HG03565 (cell line): ENCODE data around the gene GPR152.

ENCODE experiments used
- ATAC-seq: cut with Tn5 transposase; IDR thresholded peaks from one replicate; pipeline ENCODE4 v1.9.1; 2021; ENCODE audit warnings: mild to moderate bottlenecking, moderate library complexity; ENCODE audit not compliant: unreplicated experiment

The GPR152 gene

DNA sequence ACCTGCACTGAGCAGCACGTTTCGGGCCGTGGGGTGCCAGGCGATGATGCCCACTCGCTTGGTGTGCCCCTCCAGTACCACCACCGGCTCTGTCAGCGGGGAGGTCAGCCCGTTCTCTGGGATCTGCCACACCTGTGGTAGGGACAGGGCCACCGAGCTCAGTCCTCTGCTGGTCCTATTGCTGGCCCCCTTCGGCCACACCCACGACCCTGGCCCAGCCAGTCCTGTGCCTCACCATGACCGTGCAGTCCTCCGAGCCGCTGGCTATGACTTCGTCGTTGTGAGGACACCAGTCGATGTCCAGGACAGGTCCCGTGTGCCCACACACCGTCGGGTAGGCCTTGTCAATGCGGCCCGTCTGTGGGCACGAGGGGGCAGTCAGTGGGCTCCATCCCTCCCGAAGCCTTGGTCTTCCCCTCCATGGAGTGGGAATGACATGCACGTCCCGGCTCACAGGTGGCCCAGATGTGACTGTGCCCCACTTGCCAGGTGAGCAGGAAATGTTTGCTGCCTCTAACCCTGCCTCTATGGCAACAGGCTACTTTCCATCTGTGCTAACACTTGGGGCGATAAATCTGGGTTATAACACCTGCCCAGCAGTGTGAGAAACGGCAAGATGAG is 10.7 kb downstream of the GPR152 start:
- ATAC-seq, result no peak

DNA sequence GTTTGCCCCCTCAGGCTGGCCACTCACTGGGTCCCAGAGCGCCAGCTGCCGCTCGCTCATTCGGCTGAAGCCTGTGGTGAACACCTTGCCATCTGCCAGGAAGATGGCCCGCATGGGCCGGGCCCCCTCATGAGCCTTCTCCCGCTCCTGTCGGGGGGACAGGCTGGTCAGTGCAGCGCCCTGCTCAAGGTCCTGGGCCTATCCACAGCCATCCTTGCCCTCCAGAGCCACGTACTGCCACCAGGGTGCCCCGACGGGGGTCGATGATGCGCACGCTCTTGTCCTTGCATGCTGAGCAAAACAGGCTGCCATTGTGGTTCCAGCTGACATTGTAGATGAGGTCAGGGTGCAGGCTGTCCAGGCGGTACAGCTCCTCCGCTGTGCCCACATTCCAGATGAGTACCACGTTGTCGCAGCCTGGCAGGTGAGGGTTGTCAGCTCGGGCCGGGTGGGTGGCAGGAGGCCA is 11.4 kb downstream of the GPR152 start:
- ATAC-seq, result no peak

DNA sequence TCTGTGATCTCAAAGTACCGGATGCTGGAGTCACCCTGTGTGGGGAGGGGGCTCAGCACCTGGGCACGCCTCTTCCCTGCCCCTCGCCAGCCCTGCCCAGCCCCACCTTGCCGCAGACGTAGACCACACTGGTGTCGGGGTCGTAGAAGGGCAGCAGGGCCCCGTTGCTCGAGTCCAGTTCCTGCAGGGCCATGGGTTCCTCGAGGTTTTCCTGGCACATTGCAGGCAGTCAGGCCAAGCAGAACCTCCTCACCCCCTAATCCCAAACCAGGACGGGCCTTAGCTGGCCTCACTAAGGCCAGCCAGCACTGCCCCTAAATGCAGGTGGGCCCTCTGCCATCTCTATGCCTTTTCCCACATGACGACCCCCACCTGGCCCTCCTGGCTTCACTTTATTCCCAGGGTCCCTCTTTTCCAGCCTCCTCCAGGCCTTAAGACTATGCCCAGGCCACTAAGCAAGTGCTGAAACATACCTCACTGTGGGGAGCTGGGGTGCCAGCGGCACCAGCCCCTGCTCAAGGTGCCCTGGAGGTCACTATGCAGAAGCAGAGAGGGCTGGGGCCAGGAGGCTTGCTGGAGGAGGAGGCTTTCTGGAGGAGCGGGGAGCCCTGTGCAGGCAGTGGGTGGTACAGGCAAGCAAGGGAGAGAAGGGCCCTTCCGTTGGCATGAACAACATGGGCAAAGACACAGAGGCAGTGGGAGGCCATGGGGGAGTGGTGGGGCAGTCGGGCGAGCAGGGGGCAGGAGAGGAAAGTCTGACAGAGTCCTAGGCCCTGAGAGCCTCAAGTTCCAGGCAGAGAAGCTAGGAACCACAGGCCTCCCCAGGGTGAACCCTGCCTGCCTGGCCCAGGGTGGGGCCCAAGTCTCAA is 12.1 kb downstream of the GPR152 start:
- no peak for ATAC-seq

DNA sequence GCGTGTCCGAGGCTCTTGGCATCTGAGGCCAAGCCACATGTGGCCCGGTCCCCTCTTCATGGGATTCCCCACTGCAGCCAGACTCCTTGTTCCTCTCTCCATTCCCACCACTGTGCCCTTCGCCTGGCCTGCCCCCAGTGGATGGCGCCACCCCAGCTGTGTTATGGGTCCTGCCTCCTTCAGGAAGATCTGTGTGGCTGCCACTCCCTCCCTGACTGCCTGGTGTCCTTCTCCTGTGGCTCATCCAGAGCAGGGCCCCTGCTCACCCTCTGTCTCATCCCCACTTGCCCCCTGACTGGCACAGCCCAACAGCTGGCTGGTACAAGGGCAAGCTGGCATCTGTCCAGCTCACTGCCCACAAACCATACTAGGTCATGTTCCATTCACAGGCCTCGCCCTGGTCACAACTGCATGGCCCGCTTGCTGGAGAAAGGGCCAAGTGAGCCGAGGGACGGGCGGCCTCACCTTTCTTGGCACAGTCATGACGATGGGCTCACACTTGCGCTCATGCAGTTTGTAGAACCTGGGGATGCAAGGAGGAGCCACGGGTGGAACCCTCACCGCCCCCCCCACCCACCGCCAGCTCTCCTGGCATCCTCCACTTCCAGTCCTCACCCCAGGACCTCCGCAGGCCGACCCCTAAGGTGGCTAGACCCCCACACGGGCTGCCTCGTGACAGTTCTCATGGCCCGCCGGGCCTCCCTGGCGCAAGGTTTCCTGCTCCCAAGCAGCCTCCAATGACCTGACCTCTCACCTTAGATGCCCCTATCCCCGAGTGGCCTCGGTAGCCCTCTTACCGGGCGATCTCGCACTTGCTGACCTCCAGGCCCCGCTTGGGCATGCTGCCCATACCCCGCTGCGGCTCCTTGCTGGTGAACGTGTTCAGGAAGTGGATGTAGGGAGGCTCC is 13.0 kb downstream of the GPR152 start:
- no peak for ATAC-seq

DNA sequence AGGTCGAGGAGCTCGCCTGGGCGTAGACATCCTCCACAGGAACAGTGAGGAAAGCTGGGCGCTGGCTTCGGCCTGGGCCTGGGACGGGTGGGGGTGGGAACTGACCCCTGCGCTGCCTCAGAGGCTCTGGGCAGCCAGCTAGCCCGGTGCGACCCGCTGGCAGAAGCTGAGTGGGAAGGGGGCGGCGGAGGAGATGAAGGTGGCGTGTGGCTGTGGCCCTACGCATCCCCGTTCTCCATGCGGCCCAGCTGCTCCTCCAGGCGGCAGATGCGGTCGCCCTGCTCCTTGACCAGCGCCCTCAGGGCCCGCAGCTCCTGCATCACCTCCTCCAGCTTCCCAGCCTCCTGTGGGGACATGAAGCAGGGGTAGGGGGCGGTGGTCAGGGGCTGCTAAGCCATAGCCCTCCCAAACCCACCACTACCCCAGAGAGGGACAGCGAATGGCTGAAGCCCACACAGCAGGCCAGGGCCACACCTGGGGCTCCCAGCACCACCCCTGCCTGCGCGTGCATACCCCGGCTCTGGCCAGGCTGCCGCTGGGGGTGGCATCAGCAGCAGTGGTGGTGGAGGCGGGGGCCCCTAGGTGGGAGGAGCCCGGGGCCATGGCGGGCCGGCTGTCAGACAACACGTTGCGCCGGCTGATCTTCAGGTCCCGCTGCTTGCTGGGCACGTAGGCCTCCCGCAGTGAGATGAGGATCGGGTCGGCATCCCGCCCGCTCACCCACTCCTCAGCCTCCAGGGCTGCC is 14.2 kb downstream of the GPR152 start:
- no peak for ATAC-seq

DNA sequence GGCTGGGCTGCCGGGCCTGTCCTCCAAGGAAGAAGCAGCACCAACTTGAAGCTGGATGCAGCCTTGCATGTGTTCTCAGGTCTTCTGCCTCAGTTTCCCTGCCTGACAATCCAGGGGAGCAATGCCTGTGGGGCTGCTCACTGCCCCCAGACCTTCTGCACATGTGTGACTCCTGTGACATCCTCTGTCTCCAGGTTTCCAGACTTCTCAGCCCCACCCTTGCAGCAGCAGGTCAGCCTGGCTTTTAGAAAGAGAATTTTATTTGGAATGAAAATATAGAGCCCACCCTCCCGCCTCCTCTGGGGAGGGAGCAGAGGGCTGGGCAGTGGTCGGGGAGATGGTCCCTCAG is 14.7 kb downstream of the GPR152 start:
- no peak for ATAC-seq

DNA sequence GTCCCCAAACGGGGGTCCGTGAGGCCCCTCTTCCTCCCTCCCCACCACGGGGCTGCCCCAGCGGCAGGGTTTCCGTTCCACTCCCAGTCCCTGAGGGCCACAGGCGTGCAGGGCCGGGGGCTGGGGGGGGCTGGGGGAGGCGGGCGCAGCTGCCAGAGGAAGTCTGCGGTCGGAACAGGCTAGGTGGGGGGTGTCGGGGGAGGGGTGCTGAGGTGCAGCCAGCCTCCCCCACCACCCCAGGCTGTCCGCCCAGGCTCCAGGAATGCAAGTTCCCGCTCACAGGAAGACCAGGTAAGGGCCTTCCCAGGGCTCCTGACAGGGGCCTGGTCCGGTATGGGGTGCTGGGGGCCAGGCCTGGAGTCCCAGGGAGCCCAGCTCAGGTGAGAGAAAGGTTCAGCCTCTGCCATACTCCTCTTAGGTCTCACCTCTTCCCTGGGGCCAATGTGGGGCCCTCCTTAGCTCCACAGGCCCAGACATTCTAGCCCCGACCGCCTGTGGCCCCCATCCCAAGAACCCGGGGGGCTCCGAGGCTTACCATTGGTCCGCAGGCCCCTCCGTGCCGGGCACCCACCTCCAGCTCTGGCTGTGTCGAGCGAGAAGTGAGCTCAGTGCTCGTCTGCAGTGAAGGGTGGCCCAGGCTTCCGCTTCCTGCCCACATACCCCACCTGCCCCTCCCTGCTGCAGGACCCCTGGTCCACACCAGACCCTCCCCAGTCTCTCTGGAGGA is 15.3 kb downstream of the GPR152 start, which contains the start of gene PTPRCAP:
TSS of gene PTPRCAP (minus strand) at position 601 of the 727 bp plus-strand sequence. CDS start at position 538, 63 bp downstream.
- no peak for ATAC-seq

DNA sequence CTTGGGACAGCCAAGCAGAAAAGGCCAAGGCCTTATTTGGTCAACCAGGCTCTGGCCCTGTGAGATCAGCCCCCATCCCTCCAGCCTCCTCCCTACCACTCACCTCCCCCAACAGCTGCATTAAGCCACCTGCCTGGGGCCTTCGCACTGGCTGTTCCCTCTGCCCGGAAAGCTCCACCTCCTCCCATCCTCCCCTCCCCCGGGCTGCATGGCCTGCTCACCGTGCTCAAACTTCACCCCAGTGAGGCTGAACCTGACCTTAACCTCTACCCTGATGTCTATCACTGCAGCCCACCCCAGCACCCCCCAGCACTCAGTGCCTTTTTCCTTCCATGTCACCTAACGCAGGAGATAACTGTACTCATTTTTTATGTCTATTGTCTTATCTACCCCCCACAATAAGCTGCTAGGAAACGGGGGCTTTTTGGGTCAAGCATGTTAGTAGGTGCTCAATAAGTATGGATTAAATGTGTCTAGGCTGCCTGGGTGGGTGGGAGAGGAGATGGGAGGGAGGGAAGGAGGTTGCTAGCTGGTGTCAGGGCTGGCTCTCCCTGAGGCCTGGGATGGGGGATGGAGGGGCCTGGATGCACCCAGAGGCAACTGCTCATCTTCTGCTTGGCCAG is 16.0 kb downstream of the GPR152 start:
- ATAC-seq, result no peak

DNA sequence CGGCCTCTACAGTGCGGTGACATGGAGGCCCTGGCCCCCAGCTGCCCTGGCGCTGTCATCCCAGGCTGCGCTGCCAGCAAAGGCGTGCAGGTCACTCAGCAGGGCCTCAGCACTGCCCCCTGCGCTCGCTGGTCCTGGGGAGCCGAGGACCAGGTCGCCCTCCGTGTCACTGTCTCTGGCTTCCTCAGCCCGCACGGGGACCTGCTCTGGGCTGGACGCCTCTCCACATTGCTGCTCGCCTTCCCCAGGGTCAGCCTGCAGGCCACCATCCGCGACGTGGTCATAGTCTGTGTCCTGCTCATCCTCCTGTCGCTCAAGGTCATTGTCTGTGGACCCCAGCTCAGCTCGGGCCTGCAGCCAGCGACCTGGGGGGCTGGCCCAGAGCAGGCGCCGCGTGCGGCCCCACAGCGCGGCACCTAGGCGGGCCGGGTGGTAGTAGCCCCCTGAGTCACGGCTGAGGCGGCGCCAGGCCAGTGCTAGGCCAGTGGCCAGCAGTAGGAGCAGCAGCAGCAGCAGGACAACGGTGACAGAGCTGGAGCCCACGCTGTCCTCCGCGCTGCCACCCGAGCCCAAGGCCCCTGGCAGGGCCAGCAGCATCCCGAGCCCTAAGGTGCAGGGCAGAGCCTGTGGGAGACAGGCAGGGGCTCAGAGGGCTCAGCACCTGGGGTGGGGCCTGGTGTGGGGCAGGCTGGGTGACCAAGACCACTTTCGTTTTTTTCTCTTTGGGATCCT is 16.6 kb downstream of the GPR152 start:
- no peak for ATAC-seq

DNA sequence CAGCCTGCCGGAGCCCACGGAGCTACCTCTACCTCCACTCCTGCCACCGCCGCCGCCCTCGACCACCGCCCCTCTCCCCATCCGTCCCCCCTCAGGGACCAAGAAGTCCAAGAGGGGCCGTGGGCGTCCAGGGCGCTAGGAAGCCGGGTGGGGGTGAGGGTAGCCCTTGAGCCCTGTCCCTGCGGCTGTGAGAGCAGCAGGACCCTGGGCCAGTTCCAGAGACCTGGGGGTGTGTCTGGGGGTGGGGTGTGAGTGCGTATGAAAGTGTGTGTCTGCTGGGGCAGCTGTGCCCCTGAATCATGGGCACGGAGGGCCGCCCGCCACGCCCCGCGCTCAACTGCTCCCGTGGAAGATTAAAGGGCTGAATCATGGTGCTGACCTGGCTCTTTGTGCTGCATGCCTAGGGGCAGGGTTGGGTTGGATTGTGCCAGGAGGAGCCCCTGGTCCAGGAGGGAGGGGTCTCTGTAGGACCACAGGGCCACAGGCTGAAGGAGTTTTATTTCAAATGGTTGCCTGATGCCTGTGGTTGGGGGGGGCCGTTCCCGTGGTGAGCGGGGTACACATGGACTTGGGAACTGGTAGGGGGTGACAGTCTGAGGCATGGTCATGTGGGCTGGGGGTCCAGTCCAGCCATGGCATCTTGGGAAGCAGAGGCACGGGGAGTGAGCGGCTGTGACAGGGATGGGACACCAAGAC is 17.4 kb downstream of the GPR152 start:
- ATAC-seq, result no peak

DNA sequence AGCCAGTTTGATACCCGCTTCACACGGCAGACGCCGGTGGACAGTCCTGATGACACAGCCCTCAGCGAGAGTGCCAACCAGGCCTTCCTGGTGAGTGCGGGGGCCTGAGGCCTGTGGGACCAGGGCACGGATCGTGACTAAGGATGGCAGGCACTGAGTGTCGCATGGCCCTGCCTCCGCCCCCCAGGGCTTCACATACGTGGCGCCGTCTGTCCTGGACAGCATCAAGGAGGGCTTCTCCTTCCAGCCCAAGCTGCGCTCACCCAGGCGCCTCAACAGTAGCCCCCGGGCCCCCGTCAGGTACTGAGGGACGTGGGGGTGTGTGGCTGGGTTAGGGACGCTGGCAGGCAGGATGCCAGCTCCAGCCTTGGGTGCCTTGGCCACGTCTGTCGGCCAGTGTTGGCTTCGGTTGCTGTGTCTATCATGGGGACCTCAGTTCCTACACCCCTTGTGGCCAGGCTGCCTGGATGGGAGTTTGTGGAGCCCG is 18.1 kb downstream of the GPR152 start:
- no peak for ATAC-seq

DNA sequence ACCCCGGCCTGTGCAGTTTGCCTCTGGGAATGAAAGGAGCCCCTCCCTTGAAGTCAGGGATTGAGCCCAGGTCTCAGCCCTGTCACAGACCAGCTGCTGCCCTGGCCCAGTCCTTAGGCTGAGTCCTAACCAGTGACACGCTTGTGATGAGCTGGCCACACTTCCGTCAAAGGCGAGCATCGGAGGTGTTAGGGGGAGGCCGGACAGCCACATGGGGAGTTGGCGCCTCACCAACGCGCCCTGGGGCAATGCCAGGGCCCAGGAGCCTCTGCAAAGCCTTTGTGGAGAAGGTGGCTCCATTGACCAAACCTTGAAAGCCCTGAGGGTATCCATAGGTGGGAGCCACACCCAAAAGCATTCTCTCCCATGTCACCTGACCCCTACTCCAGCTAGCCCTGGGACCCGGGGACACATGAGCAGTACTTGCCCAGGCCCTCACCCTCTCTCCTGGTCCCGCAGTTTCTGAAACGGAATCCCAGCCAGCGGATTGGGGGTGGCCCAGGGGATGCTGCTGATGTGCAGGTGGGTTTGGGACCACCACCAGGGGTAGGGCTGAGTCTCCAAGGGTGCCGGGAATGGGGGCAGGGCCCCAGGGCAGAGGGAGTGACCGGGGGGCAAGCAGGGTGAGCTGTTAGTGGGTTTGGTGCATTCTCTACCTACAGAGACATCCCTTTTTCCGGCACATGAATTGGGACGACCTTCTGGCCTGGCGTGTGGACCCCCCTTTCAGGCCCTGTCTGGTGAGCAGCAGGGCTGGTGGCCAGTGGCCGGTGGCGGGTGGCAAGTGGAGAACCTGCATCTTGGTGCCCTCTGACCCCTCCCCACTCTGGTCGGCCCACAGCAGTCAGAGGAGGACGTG is 18.8 kb downstream of the GPR152 start:
- no peak for ATAC-seq

DNA sequence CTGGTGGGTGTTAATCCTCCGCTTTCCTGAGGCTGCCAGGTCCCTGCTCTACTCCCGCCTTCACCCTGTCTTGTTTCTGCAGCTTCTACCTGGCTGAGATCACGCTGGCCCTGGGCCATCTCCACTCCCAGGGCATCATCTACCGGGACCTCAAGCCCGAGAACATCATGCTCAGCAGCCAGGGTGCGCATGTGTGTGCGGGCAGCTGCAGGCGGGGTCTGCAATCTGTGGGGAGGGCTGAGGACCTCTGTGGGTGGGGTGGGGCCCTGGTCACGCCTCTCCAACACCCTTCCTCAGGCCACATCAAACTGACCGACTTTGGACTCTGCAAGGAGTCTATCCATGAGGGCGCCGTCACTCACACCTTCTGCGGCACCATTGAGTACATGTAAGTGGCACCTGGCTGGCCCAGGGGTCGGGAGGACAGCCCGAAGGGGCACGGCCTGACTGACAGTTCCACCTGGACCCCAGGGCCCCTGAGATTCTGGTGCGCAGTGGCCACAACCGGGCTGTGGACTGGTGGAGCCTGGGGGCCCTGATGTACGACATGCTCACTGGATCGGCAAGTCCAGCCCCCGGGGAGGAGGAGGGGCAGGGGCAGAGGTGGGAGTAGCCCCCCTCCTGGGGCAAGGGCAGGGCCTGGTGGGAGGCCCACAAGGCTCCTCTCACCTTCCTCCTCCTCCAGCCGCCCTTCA is 19.7 kb downstream of the GPR152 start:
- ATAC-seq, result no peak

DNA sequence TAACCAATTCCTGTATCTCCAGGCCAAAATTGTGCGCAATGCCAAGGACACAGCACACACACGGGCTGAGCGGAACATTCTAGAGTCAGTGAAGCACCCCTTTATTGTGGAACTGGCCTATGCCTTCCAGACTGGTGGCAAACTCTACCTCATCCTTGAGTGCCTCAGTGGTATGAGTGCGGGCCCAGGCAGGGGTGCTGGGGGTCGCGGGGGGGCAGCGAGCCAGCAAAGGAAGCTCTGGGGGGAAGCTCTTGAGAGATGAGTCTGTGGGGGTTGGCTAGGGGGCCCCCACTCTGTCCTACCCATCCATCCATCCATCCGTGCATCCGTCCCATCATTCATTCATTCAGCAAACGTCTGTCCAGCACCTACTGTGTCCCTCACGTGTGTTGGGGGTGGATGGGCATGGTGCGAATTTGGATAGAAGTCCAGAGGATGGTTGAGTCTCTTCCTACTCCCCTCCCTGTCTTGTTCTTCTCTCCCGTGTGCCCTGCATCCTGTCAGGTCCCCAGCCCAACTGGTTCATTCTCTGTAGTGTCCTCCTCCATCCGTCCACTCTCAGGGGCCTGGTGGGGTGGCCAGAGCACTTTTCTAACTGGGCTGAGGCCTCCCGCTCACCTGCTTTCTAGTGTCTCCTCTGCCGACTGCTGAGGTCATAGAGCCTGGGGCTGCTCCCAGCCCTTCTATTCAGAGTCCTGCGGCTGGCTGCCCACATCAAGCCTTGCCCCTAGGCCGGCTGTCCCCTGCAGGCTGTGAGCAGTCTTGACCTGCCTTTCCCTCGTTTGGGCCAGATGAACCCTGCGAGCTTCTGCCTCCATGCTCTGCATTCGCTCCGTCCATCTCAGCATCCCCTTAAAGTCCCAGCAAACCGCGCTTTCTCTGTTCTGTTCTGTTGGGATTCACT is 20.9 kb downstream of the GPR152 start:
- no peak for ATAC-seq

DNA sequence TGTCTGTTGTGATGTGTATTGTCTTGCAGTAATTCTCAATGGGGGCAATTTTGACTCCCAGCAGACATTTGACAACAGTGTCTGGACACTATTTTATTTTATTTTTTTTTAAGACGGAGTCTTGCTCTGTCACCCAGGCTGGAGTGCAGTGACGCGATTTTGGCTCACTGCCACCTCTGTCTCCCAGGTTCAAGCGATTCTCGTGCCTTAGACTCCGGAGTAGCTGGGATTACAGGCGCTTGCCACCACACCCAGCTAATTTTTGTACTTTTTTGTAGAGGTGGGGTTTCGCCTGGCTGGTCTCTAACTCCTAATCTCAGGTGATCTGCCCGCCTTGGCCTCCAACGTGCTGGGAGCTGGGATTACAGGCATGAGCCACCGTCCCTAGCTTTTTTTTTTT is 22.8 kb downstream of the GPR152 start:
- ATAC-seq, result no peak
